HepG2 (cell line): ENCODE data around the gene CDHR3. TPM values are rescaled to one million over a fixed set of nuclear protein-coding genes. Genes with fewer than 3 reads are reported as not detected.

Experiments
- ATAC-seq: fragments of 200-7000 bp; cut with Tn5 transposase; 3 replicates; pipeline ENCODE4 v1.9.1; 2020; ENCODE audit warnings: mild to moderate bottlenecking, moderate library complexity
- BruUV-seq: library from RNA; stranded (reverse); fragments of 400-500 nt; replicated peaks from 2 replicates; lab custom pipeline; 2021; lab: Mats Ljungman, UMichigan
- CTCF ChIA-PET: fragments of 300-600 bp; formaldehyde crosslinking; extraction: SDS; loops from one replicate; lab custom pipeline; 2021; ENCODE audit warnings: low total read pairs, inconsistent platforms, low intra/inter-chr PET ratio; lab: Yijun Ruan, JAX
- POLR2A ChIA-PET: fragments of 350-600 bp; sonication (Branson Sonifier 250); formaldehyde crosslinking; loops from one replicate; lab custom pipeline; 2020; ENCODE audit warnings: antibody characterized with exemption, inconsistent platforms; lab: Yijun Ruan, JAX
- DNase-seq: peaks from one replicate; pipeline ENCODE4 v3.0.0-alpha.2; 2015; ENCODE audit warnings: low spot score
- FAIRE-seq: peaks from 3 replicates; lab custom pipeline; 2011; peaks lifted over from hg19 to GRCh38; lab: Jason Lieb, UNC
- H2AFZ ChIP-seq: one replicate; pipeline ENCODE4 v1.6.1; 2011; ENCODE audit warnings: low read length, inconsistent platforms
- H3K27ac ChIP-seq: fragments of 300-600 bp; 3 replicates; pipeline ENCODE4 v1.8.0; 2011; ENCODE audit warnings: mixed run types, mild to moderate bottlenecking, mixed read lengths, low read length, inconsistent platforms; ENCODE audit not compliant: insufficient read depth; ENCODE audit errors: extremely low read length
- H3K27me3 ChIP-seq, 2 experiments: fragments of 200-600 bp in 1 of 2; 2 replicates in 1 of 2; 3 replicates in 1 of 2; pipeline versions ENCODE4 v1.6.0 to v1.8.0; 2011; ENCODE audit warnings: low read length in 2 of 2, mild to moderate bottlenecking in 2 of 2, moderate library complexity in 2 of 2, inconsistent platforms in 1 of 2; ENCODE audit not compliant: insufficient read depth in 2 of 2, control insufficient read depth in 1 of 2
- H3K36me3 ChIP-seq, 2 experiments: fragments of 200-600 bp in 1 of 2; replicated peaks in 1 of 2; 2 replicates in 1 of 2; 3 replicates in 1 of 2; pipeline versions ENCODE4 v1.5.1 to v1.8.0; 2011; ENCODE audit warnings: low read length in 2 of 2, inconsistent platforms in 1 of 2; ENCODE audit not compliant: insufficient read depth in 2 of 2, control insufficient read depth in 1 of 2
- H3K4me1 ChIP-seq: 2 replicates; pipeline ENCODE4 v1.5.1; 2012; ENCODE audit warnings: low read length, inconsistent platforms; ENCODE audit not compliant: insufficient read depth
- H3K4me2 ChIP-seq: 2 replicates; pipeline ENCODE4 v1.6.0; 2011; ENCODE audit warnings: low read depth, low read length, inconsistent platforms
- H3K4me3 ChIP-seq, 3 experiments: fragments of 200-600 bp in 1 of 3; sonication (generic), shearing (Covaris generic) in 1 of 3; replicated peaks in 1 of 3; 2 replicates each; pipeline ENCODE4 v1.5.1; 2011 to 2016; ENCODE audit warnings: low read length in 3 of 3, inconsistent platforms in 2 of 3, low read depth in 2 of 3, mild to moderate bottlenecking in 2 of 3, control low read depth in 1 of 3, mixed read lengths in 1 of 3; ENCODE audit not compliant: insufficient read depth in 1 of 3
- H3K79me2 ChIP-seq: one replicate; pipeline ENCODE4 v1.6.1; 2011; ENCODE audit warnings: low read length, inconsistent platforms; ENCODE audit not compliant: insufficient read depth
- H3K9ac ChIP-seq: 2 replicates; pipeline ENCODE4 v1.6.0; 2011; ENCODE audit warnings: mild to moderate bottlenecking, low read depth, low read length, inconsistent platforms; ENCODE audit not compliant: insufficient read depth
- H3K9me3 ChIP-seq: 2 replicates; pipeline ENCODE4 v1.5.1; 2012; ENCODE audit warnings: mild to moderate bottlenecking, low read length
- H4K20me1 ChIP-seq: 2 replicates; pipeline ENCODE4 v1.6.0; 2011; ENCODE audit warnings: inconsistent platforms, mild to moderate bottlenecking, low read length, moderate library complexity; ENCODE audit not compliant: insufficient read depth
- HNRNPUL1 ChIP-seq: fragments of 200-400 bp; formaldehyde crosslinking; IDR thresholded peaks from 2 replicates; pipeline ENCODE4 v1.6.1; 2017; ENCODE audit warnings: low read depth, mild to moderate bottlenecking, low read length, moderate library complexity
- LRRFIP1 ChIP-seq: sonication (generic); formaldehyde crosslinking; conservative IDR thresholded peaks from 2 replicates; pipeline ENCODE4 v1.4.0; 2020; ENCODE audit warnings: missing genetic modification reagents
- NCOR1 ChIP-seq: fragments of 200-600 bp; sonication (generic); IDR thresholded peaks from 2 replicates; pipeline ENCODE4 v1.7.0; 2017; ENCODE audit warnings: antibody characterized with exemption, low read length, borderline replicate concordance
- NFYC ChIP-seq: IDR thresholded peaks from 2 replicates; pipeline ENCODE4 v1.6.1; 2016; ENCODE audit warnings: missing genetic modification reagents, missing compliant biosample characterization
- POLR2AphosphoS5 ChIP-seq: IDR thresholded peaks from 2 replicates; pipeline ENCODE4 v1.6.1; 2012; ENCODE audit warnings: low read depth, low read length
- RBFOX2 ChIP-seq: fragments of 200-400 bp; formaldehyde crosslinking; IDR thresholded peaks from 2 replicates; pipeline ENCODE4 v1.6.1; 2017; ENCODE audit warnings: low read depth, mild to moderate bottlenecking, low read length
- ZFP91 ChIP-seq: sonication (generic); formaldehyde crosslinking; IDR thresholded peaks from 2 replicates; pipeline ENCODE4 v1.9.0; 2022; ENCODE audit warnings: missing genetic modification reagents, mild to moderate bottlenecking, borderline replicate concordance
- ZNF331 ChIP-seq: sonication (generic); formaldehyde crosslinking; IDR thresholded peaks from 2 replicates; pipeline ENCODE4 v1.4.0; 2020; ENCODE audit warnings: missing genetic modification reagents
- ZNF563 ChIP-seq: sonication (generic); formaldehyde crosslinking; IDR thresholded peaks from 2 replicates; pipeline ENCODE4 v1.8.0; 2022; ENCODE audit warnings: mild to moderate bottlenecking, moderate library complexity, missing genetic modification reagents
- ZNF598 ChIP-seq: sonication (generic); formaldehyde crosslinking; IDR thresholded peaks from 2 replicates; pipeline ENCODE4 v1.5.1; 2020; ENCODE audit warnings: mild to moderate bottlenecking, missing genetic modification reagents, borderline replicate concordance
- WGBS: methylation state at CpG from one replicate; pipeline ENCODE4 v1.1.6; 2017; ENCODE audit warnings: low lambda C conversion rate; 5-methylcytosine and 5-hydroxymethylcytosine counted together
- in situ Hi-C: cut with HindIII; loops from 2 replicates; pipeline ENCODE4 v1.10.0; 2017; ENCODE audit warnings: low pct_unique_long_range_greater_than_20kb; ENCODE audit not compliant: extremely low pct_ligation_motif_present
- intact Hi-C: fragments of 100-400 bp; cut with micrococcal nuclease; formaldehyde crosslinking; loops from one replicate; pipeline ENCODE4 v1.10.0; 2022; ENCODE audit not compliant: unreplicated experiment
- polyA plus RNA-seq, 8 experiments: library from polyadenylated mRNA; depleted of rRNA in 3 of 8; stranded (reverse) in 7 of 8; unstranded in 1 of 8; fragments of >200 nt; fragmentation: Illumina TruSeq in 4 of 8; extraction: Trizol in 4 of 8; gene quantifications; 2 replicates each; pipeline versions ENCODE4 v1.2.1 to v1.2.3, GENCODE V29; 2011 to 2016; ENCODE audit warnings: low read depth in 4 of 8, missing spikeins in 1 of 8, mixed read lengths in 1 of 8; ENCODE audit not compliant: insufficient read depth in 1 of 8
- total RNA-seq, 5 experiments: library from RNA; depleted of rRNA; stranded (reverse); fragments of >200 nt; fragmentation: Illumina TruSeq; extraction: Trizol; gene quantifications; 2 replicates each; pipeline ENCODE4 v1.2.3, GENCODE V29; 2016; ENCODE audit warnings: low read depth in 1 of 5

CDHR3 gene
- total and polyA plus RNA-seq, 2 of the 13 experiments (the other 11 are each of a cell fraction or from before 2014, with no cell fraction given), result 6.5 to 11.8 TPM

DNA sequence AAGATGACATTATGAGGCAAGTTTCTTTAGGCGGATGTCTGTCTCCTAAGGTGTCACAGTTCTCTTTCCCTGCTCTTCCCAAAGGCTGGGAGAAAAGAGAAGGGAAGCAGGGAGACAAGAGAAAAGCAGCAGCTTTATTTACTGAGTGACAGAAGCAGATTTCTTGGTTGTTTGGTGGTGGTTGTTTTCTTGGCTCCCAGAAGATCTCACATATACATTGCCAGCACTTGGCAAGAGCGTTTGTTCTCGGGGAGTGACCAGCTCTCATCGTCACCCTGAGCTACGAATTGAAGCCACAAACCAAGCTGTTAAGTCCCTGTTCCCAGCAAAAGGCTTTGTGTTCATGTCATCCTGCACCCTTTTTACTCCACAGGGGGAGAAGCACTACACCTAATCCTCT is 11.4 kb downstream of the CDHR3 start:
- DNase-seq (no peak), FAIRE-seq (no peak), ATAC-seq (no peak)
- no peaks in the 10 kb centered on the region for H4K20me1 ChIP-seq
- no peak overlapping the region for H3K27ac ChIP-seq
- 75% methylated on average over 5 of the region's 5 CpGs for WGBS
- H3K9ac ChIP-seq, result no peak overlapping the region
- H3K4me3 ChIP-seq, result no peak overlapping the region
- H3K79me2 ChIP-seq, result no peaks in the 10 kb centered on the region
- no peak for TF ChIP-seq ZFP91 (CRISPR knock-in tag)
- no peak for TF ChIP-seq HNRNPUL1
- TF ChIP-seq, all 625 proteins: peak for 0
- no peaks in the 10 kb centered on the region for H3K27me3 ChIP-seq
- no peaks in the 10 kb centered on the region for H3K9me3 ChIP-seq
- H3K4me2 ChIP-seq, result no peak overlapping the region
- BruUV-seq, result no TSS peak
- no peak overlapping the region for H2AFZ ChIP-seq
- intact Hi-C loops (no loop called here), in situ Hi-C loops (no loop called here)
- ChIA-PET CTCF (no interaction called here), POLR2A (no interaction called here)
- H3K36me3 ChIP-seq, result no peaks in the 10 kb centered on the region
- H3K4me1 ChIP-seq, result no peaks in the 10 kb centered on the region

DNA sequence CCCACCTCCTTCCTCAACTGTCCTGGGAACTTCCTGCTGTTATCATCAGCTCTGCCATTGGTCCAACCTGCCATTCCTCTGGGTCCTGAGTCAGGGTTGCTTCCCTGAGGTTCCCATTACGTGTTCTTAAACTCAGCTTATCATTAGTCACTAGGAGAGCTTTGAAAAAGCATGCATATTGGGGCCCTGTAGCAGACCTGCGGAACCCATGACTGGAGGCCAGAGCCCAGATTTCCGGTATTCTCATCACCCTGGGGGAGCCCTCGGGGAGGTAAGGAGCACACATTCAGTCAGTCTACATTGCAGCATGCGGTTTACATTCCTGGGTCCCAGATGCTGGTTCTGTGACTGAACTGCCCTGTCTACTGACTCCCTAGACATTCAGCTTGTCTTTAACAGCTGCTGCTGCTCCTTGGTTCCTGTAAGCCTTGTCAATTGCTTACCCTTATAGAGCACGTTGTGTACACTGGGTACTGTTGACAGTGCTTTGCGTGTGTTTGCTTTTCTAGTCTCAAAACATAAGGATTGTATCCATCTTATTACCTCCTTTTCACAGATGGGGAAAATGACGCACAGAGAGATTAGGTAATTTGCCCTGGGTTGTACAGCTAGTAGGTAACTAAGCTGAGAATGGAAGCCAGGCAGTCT is 12.8 kb downstream of the CDHR3 start:
- no peak for FAIRE-seq
- 88% methylated on average over 8 of the region's 8 CpGs for WGBS
- CTCF ChIA-PET, result no interaction called here
- H3K27ac ChIP-seq, result no peak overlapping the region
- in situ Hi-C loops, result no loop called here
- no peak overlapping the region for H3K4me2 ChIP-seq
- no peaks in the 10 kb centered on the region for H3K4me1 ChIP-seq
- H3K4me3 ChIP-seq, result no peak overlapping the region
- no peaks in the 10 kb centered on the region for H3K36me3 ChIP-seq
- no peak for DNase-seq
- no peaks in the 10 kb centered on the region for H3K79me2 ChIP-seq
- no peak for ATAC-seq
- BruUV-seq, result no TSS peak
- no peaks in the 10 kb centered on the region for H3K9me3 ChIP-seq
- intact Hi-C loops, result no loop called here
- no peaks in the 10 kb centered on the region for H4K20me1 ChIP-seq
- POLR2A ChIA-PET, result no interaction called here
- no peak overlapping the region for H2AFZ ChIP-seq
- no peak overlapping the region for H3K9ac ChIP-seq
- TF ChIP-seq POLR2AphosphoS5, result no peak
- no peak for TF ChIP-seq ZNF563 (CRISPR knock-in tag)
- TF ChIP-seq NFYC (CRISPR knock-in tag), result no peak
- no peak for TF ChIP-seq ZNF598 (CRISPR knock-in tag)
- TF ChIP-seq LRRFIP1, result no peak
- no peak for TF ChIP-seq ZNF331 (CRISPR knock-in tag)
- no peak for TF ChIP-seq NCOR1
- no peak for TF ChIP-seq RBFOX2
- no peaks in the 10 kb centered on the region for H3K27me3 ChIP-seq
